HepG2 (cell line): ENCODE data around the gene CCDC34.
"Not testable (repeated sequence)": the region's sequence is repeated elsewhere in the genome, so short reads cannot be mapped to it uniquely, and the experiment has no call there.

Source experiments
- ZNF207 ChIP-seq: fragments of 450-650 bp; IDR thresholded peaks from 2 replicates; pipeline ENCODE4 v1.6.1; 2016; ENCODE audit warnings: antibody characterized with exemption, borderline replicate concordance
- TF ChIP-seq, protein P1 (sequence below): sonication (generic); formaldehyde crosslinking; IDR thresholded peaks from 2 replicates; pipeline ENCODE4 v1.5.0; 2020; ENCODE audit warnings: mild to moderate bottlenecking, missing genetic modification reagents, moderate library complexity

DNA sequence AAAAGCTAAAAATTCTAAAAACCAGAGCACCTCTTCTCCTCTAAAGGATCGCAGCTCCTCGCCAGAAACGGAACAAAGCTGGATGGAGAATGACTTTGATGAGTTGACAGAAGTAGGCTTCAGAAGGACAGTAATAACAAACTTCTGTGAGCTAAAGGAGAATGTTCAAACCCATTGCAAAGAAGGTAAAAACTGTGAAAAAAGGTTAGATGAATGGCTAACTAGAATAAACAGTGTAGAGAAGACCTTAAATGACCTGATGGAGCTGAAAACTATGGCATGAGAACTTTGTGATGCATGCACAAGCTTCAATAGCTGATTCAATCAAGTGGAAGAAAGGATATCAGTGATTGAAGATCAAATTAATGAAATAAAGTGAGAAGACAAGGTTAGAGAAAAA, 40.8 kb downstream of the CCDC34 start:
- TF ChIP-seq, protein P1, sequence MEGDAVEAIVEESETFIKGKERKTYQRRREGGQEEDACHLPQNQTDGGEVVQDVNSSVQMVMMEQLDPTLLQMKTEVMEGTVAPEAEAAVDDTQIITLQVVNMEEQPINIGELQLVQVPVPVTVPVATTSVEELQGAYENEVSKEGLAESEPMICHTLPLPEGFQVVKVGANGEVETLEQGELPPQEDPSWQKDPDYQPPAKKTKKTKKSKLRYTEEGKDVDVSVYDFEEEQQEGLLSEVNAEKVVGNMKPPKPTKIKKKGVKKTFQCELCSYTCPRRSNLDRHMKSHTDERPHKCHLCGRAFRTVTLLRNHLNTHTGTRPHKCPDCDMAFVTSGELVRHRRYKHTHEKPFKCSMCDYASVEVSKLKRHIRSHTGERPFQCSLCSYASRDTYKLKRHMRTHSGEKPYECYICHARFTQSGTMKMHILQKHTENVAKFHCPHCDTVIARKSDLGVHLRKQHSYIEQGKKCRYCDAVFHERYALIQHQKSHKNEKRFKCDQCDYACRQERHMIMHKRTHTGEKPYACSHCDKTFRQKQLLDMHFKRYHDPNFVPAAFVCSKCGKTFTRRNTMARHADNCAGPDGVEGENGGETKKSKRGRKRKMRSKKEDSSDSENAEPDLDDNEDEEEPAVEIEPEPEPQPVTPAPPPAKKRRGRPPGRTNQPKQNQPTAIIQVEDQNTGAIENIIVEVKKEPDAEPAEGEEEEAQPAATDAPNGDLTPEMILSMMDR: not testable (repeated sequence)
- not testable (repeated sequence) for TF ChIP-seq ZNF207
